ENCODE measurements around the gene SCRN3. TPM values are rescaled to one million over a fixed set of nuclear protein-coding genes. Genes with fewer than 3 reads are reported as not detected.
"Not testable (repeated sequence)": the region's sequence is repeated elsewhere in the genome, so short reads cannot be mapped to it uniquely, and the experiment has no call there.

SCRN3 gene
- polyA plus RNA-seq, 3 donors, result 6.5 to 11.2 (median 7.2) TPM

DNA sequence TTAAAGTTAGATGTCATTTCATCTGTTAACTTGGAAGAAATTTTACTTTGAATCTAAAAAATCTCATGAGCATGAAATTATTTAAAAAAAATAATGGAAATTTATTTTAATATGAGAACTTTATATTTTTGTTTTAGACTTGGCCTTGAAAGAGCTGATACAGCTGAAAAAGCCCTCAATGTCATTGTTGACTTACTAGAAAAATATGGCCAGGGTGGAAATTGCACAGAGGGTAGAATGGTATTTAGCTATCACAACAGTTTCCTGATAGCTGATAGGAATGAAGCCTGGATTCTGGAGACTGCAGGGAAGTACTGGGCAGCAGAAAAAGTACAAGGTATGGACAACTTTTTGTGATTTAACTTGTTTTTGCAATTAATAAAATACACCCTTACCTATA, 5.3 kb downstream of the SCRN3 start:
- Histone ChIP-seq H4K20me1 (ENCODE audit: insufficient read depth, low read length) (no peaks in the 10 kb centered on the region), H2AFZ (ENCODE audit: insufficient read depth, low read depth, low read length, poor library complexity, severe bottlenecking) (no peak overlapping the region), H3K27me3 (ENCODE audit: control insufficient read depth in 2 of 2, insufficient read depth in 2 of 2, low read length in 2 of 2) (no peaks in the 10 kb centered on the region), H3K36me3 (replicated peaks in 1 of 2; ENCODE audit: control insufficient read depth in 1 of 2, insufficient read depth in 2 of 2, low read length in 2 of 2) (peaks cover 27 to 41% of the 10 kb centered on the region in 2 donors), H3K4me1 (ENCODE audit: control insufficient read depth in 1 of 2, insufficient read depth in 2 of 2, low read length in 2 of 2) (peaks cover 6 to 11% of the 10 kb centered on the region in 2 donors), H3K27ac (ENCODE audit: low read depth in 1 of 2, low read length in 2 of 2) (no peak overlapping the region), H3K4me2 (replicated peaks; ENCODE audit: extremely low read depth, low read length, poor library complexity, severe bottlenecking) (no peak overlapping the region), H3K4me3 (replicated peaks in 1 of 3; ENCODE audit: low read depth in 2 of 3, low read length in 3 of 3) (no peak overlapping the region), H3K79me2 (ENCODE audit: insufficient read depth, low read length) (peaks cover 11% of the 10 kb centered on the region), H3K9ac (ENCODE audit: insufficient read depth, low read length, poor library complexity, severe bottlenecking) (no peak overlapping the region), H3K9me3 (replicated peaks in 1 of 2; ENCODE audit: control insufficient read depth in 1 of 2, insufficient read depth in 1 of 2, low read length in 2 of 2) (no peaks in the 10 kb centered on the region)
- Mint-ChIP-seq H3K27me3 (ENCODE audit: low read depth in 3 of 3) (no peaks in the 10 kb centered on the region), H3K36me3 (peaks cover 30 to 36% of the 10 kb centered on the region in 2 donors), H3K27ac (no peak overlapping the region), H3K4me1 (peaks cover 11% of the 10 kb centered on the region), H3K4me3 (no peak overlapping the region), H3K9me3 (no peaks in the 10 kb centered on the region)
- DNase-seq, result no peak
- TF ChIP-seq, protein P1, sequence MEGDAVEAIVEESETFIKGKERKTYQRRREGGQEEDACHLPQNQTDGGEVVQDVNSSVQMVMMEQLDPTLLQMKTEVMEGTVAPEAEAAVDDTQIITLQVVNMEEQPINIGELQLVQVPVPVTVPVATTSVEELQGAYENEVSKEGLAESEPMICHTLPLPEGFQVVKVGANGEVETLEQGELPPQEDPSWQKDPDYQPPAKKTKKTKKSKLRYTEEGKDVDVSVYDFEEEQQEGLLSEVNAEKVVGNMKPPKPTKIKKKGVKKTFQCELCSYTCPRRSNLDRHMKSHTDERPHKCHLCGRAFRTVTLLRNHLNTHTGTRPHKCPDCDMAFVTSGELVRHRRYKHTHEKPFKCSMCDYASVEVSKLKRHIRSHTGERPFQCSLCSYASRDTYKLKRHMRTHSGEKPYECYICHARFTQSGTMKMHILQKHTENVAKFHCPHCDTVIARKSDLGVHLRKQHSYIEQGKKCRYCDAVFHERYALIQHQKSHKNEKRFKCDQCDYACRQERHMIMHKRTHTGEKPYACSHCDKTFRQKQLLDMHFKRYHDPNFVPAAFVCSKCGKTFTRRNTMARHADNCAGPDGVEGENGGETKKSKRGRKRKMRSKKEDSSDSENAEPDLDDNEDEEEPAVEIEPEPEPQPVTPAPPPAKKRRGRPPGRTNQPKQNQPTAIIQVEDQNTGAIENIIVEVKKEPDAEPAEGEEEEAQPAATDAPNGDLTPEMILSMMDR (IDR thresholded peaks at IDR 0.05), result no peak
- intact Hi-C loops (cut with micrococcal nuclease), result no loop called here

DNA sequence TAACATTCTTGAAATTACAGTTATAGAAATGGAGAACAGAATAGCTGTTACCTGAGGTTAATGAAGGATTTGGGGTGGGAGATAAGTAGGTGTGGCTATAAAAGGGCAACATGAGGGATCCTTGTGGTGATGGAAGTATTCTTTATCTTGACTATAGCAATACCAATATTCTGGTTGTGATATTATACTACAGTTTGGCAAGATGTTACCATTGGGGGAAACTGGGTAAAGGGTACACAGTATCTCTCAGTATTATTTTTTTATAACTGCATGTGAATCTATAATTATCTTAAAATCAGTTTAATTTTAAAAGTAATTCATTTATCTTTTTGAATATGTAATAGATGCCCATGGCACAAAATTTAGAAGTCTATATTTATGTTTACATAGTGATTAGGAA, 8.1 kb downstream of the SCRN3 start:
- Histone ChIP-seq H3K79me2 (ENCODE audit: insufficient read depth, low read length) (no peaks in the 10 kb centered on the region), H3K9me3 (replicated peaks in 1 of 2; ENCODE audit: control insufficient read depth in 1 of 2, insufficient read depth in 1 of 2, low read length in 2 of 2) (no peaks in the 10 kb centered on the region), H3K36me3 (replicated peaks in 1 of 2; ENCODE audit: control insufficient read depth in 1 of 2, insufficient read depth in 2 of 2, low read length in 2 of 2) (peaks cover 27 to 41% of the 10 kb centered on the region in 2 donors), H2AFZ (ENCODE audit: insufficient read depth, low read depth, low read length, poor library complexity, severe bottlenecking) (no peak overlapping the region), H3K4me1 (ENCODE audit: control insufficient read depth in 1 of 2, insufficient read depth in 2 of 2, low read length in 2 of 2) (no peaks in the 10 kb centered on the region), H3K9ac (ENCODE audit: insufficient read depth, low read length, poor library complexity, severe bottlenecking) (no peak overlapping the region), H3K4me2 (replicated peaks; ENCODE audit: extremely low read depth, low read length, poor library complexity, severe bottlenecking) (no peak overlapping the region), H3K27me3 (ENCODE audit: control insufficient read depth in 2 of 2, insufficient read depth in 2 of 2, low read length in 2 of 2) (no peaks in the 10 kb centered on the region), H3K27ac (ENCODE audit: low read depth in 1 of 2, low read length in 2 of 2) (no peak overlapping the region), H3K4me3 (replicated peaks in 1 of 3; ENCODE audit: low read depth in 2 of 3, low read length in 3 of 3) (no peak overlapping the region), H4K20me1 (ENCODE audit: insufficient read depth, low read length) (no peaks in the 10 kb centered on the region)
- Mint-ChIP-seq H3K27ac (no peak overlapping the region), H3K9me3 (no peaks in the 10 kb centered on the region), H3K4me1 (no peaks in the 10 kb centered on the region), H3K27me3 (ENCODE audit: low read depth in 3 of 3) (no peaks in the 10 kb centered on the region), H3K36me3 (peaks cover 30 to 36% of the 10 kb centered on the region in 2 donors), H3K4me3 (no peak overlapping the region)
- DNase-seq, result no peak
- intact Hi-C loops (cut with micrococcal nuclease), result no loop called here
- TF ChIP-seq, protein P1 (IDR thresholded peaks at IDR 0.05), result no peak

DNA sequence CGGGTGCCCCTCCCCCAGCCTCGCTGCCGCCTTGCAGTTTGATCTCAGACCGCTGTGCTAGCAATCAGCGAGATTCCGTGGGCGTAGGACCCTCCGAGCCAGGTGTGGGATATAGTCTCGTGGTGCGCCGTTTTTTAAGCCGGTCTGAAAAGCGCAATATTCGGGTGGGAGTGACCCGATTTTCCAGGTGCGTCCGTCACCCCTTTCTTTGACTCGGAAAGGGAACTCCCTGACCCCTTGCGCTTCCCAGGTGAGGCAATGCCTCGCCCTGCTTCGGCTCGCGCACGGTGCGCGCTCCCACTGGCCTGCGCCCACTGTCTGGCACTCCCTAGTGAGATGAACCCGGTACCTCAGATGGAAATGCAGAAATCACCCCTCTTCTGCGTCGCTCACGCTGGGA, 14.5 kb downstream of the SCRN3 start:
- H3K27ac ChIP-seq (ENCODE audit: low read depth in 1 of 2, low read length in 2 of 2); H2AFZ ChIP-seq (ENCODE audit: insufficient read depth, low read depth, low read length, poor library complexity, severe bottlenecking); H3K4me3 Mint-ChIP-seq; H3K79me2 ChIP-seq (ENCODE audit: insufficient read depth, low read length); H3K9me3 ChIP-seq (replicated peaks in 1 of 2; ENCODE audit: control insufficient read depth in 1 of 2, insufficient read depth in 1 of 2, low read length in 2 of 2); H4K20me1 ChIP-seq (ENCODE audit: insufficient read depth, low read length); H3K4me1 Mint-ChIP-seq; H3K4me3 ChIP-seq (replicated peaks in 1 of 3; ENCODE audit: low read depth in 2 of 3, low read length in 3 of 3); H3K27ac Mint-ChIP-seq; H3K9ac ChIP-seq (ENCODE audit: insufficient read depth, low read length, poor library complexity, severe bottlenecking); H3K27me3 ChIP-seq (ENCODE audit: control insufficient read depth in 2 of 2, insufficient read depth in 2 of 2, low read length in 2 of 2); H3K9me3 Mint-ChIP-seq; DNase-seq; H3K27me3 Mint-ChIP-seq (ENCODE audit: low read depth in 3 of 3); H3K4me2 ChIP-seq (replicated peaks; ENCODE audit: extremely low read depth, low read length, poor library complexity, severe bottlenecking); H3K4me1 ChIP-seq (ENCODE audit: control insufficient read depth in 1 of 2, insufficient read depth in 2 of 2, low read length in 2 of 2); intact Hi-C loops (cut with micrococcal nuclease): not testable (repeated sequence)
- peaks cover 5 to 10% of the 10 kb centered on the region in 2 donors for H3K36me3 ChIP-seq (replicated peaks in 1 of 2; ENCODE audit: control insufficient read depth in 1 of 2, insufficient read depth in 2 of 2, low read length in 2 of 2)
- H3K36me3 Mint-ChIP-seq, result peaks cover 22 to 37% of the 10 kb centered on the region in 2 donors
- no CpG with 5 or more reads among the region's 31 CpGs for WGBS (ENCODE audit: insufficient coverage)

Data from CD14-positive monocyte (primary cell).